Karpas-422 (cell line): ENCODE data around the gene FBXL22. TPM values are rescaled to one million over a fixed set of nuclear protein-coding genes. Genes with fewer than 3 reads are reported as not detected.

Experiments used
- DNase-seq: peaks from one replicate; pipeline ENCODE4 v3.0.0-alpha.2; 2015
- H2AFZ ChIP-seq: fragments of 200-600 bp; sonication (generic); 2 replicates; pipeline ENCODE4 v1.6.1; 2014; ENCODE audit warnings: antibody characterized with exemption, low read length, mixed read lengths
- H3K27ac ChIP-seq: fragments of 200-600 bp; sonication (generic); 2 replicates; pipeline ENCODE4 v1.5.1; 2014; ENCODE audit warnings: mild to moderate bottlenecking, low read length, moderate library complexity
- H3K27me3 ChIP-seq: fragments of 200-600 bp; sonication (generic); 2 replicates; pipeline ENCODE4 v1.6.1; 2014; ENCODE audit warnings: low read length, mixed read lengths
- H3K36me3 ChIP-seq: fragments of 200-600 bp; sonication (generic); 2 replicates; pipeline ENCODE4 v1.6.1; 2014; ENCODE audit warnings: low read length, mixed read lengths; ENCODE audit not compliant: insufficient read depth
- H3K4me1 ChIP-seq: fragments of 200-600 bp; sonication (generic); 2 replicates; pipeline ENCODE4 v1.6.1; 2014; ENCODE audit warnings: mild to moderate bottlenecking, low read length, mixed read lengths
- H3K4me2 ChIP-seq: fragments of 200-600 bp; sonication (generic); 2 replicates; pipeline ENCODE4 v1.6.1; 2014; ENCODE audit warnings: low read length, low read depth, mild to moderate bottlenecking; ENCODE audit not compliant: poor library complexity, severe bottlenecking
- H3K4me3 ChIP-seq: fragments of 200-600 bp; sonication (generic); 2 replicates; pipeline ENCODE4 v1.5.1; 2014; ENCODE audit warnings: mild to moderate bottlenecking, antibody characterized with exemption, low read length, mixed read lengths
- H3K79me2 ChIP-seq: fragments of 200-600 bp; sonication (generic); 2 replicates; pipeline ENCODE4 v1.6.1; 2014; ENCODE audit warnings: mild to moderate bottlenecking, low read length, mixed read lengths
- H3K9ac ChIP-seq: fragments of 200-600 bp; sonication (generic); 2 replicates; pipeline ENCODE4 v1.6.0; 2014; ENCODE audit warnings: low read length
- H3K9me2 ChIP-seq: fragments of 200-600 bp; sonication (generic), shearing (Covaris generic); replicated peaks from 2 replicates; pipeline ENCODE4 v1.6.0; 2014; ENCODE audit warnings: mild to moderate bottlenecking, low read length, moderate library complexity; ENCODE audit not compliant: insufficient read depth
- H3K9me3 ChIP-seq: fragments of 300-700, 200-600 bp; sonication (generic); 2 replicates; pipeline ENCODE4 v1.6.1; 2014; ENCODE audit warnings: low read length, mixed read lengths
- H4K20me1 ChIP-seq: fragments of 200-600 bp; sonication (generic); 2 replicates; pipeline ENCODE4 v1.6.1; 2014; ENCODE audit warnings: mild to moderate bottlenecking, antibody characterized with exemption, low read length, low read depth; ENCODE audit not compliant: insufficient read depth
- total RNA-seq: library from RNA; depleted of rRNA; stranded (reverse); fragments of >200 nt; shearing (Covaris generic); gene quantifications from 2 replicates; pipeline ENCODE4 v1.2.3, GENCODE V29; 2014; ENCODE audit warnings: low replicate concordance

FBXL22 gene
- total RNA-seq, 1 experiment from 2014 or later, result 0.15 TPM

- H3K9ac ChIP-seq, result no peak overlapping the region
- peaks cover 58% of the 10 kb centered on the region for H3K4me1 ChIP-seq
- H3K9me3 ChIP-seq, result no peaks in the 10 kb centered on the region
- no peaks in the 10 kb centered on the region for H3K27me3 ChIP-seq
- no peak overlapping the region for H3K27ac ChIP-seq
- DNase-seq, result no peak
- H3K9me2 ChIP-seq, result no peaks in the 10 kb centered on the region
- peaks cover 11% of the 10 kb centered on the region; the same call in 1 of the 2 replicates for H3K36me3 ChIP-seq
- H3K79me2 ChIP-seq, result peaks cover 17% of the 10 kb centered on the region
- H2AFZ ChIP-seq, result no peak overlapping the region
- no peaks in the 10 kb centered on the region for H4K20me1 ChIP-seq
- no peak overlapping the region for H3K4me3 ChIP-seq
- no peak overlapping the region for H3K4me2 ChIP-seq
Observed at GRCh38 chr15:63597821-63598220, 634 bp downstream of the FBXL22 start.

DNA sequence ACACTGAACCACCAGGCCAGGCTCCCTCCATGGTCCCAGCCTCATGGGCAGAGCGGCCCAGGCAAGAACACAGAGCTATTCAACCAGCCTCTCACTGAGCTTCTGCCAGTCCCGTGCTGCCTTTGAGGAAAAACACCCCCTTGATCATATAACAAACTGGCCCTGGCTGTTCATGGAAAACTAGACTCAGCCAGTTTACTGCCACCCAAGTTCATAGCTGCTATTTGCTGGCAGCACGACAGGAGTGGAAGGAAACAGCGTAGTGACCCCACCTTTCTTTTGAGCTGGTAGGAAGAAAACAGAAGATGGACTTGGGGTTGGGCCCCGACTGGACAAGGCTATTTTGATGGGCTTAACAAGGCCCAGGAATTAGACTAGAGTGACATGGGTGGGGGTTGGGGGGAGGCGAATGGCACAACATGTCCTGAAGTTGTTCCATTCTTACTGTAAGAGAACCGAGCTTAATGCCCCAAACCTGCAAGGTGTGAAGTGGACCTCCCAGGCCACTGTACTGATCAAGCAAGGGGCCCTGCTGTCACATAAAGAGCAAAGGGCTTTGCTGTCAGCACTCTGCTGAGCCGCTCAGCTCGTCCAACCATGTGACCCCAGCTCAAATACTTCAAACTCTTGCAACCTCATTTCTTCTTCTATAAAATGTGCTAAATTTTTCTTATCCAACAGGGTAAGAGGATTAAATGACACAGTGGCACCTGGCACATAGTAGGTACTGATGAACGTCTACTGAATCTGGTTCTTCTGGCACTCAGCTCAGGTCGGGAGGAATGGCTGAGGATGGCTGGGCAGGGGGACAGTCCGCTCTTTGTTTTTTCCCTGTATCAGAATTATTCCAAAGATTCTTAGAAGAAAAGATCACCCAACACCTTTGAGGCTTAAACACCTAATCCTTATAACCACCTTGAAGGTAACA is 1.6 kb downstream of the FBXL22 start:
- H3K4me3 ChIP-seq, result peak overlapping the region; percentile 90; the same call in 1 of the 2 replicates
- peaks cover 4% of the 10 kb centered on the region; the same call in 1 of the 2 replicates for H4K20me1 ChIP-seq
- DNase-seq, result no peak
- peak overlapping the region; percentile 13; the same call in 1 of the 2 replicates for H3K27ac ChIP-seq
- no peak overlapping the region for H3K9ac ChIP-seq
- no peak overlapping the region for H2AFZ ChIP-seq
- no peaks in the 10 kb centered on the region for H3K9me3 ChIP-seq
- peaks cover 8% of the 10 kb centered on the region; the same call in 1 of the 2 replicates for H3K36me3 ChIP-seq
- H3K4me1 ChIP-seq, result peaks cover 68% of the 10 kb centered on the region
- peak overlapping the region; percentile 73 for H3K4me2 ChIP-seq
- no peaks in the 10 kb centered on the region for H3K9me2 ChIP-seq
- H3K79me2 ChIP-seq, result peaks cover 17% of the 10 kb centered on the region
- H3K27me3 ChIP-seq, result no peaks in the 10 kb centered on the region

DNA sequence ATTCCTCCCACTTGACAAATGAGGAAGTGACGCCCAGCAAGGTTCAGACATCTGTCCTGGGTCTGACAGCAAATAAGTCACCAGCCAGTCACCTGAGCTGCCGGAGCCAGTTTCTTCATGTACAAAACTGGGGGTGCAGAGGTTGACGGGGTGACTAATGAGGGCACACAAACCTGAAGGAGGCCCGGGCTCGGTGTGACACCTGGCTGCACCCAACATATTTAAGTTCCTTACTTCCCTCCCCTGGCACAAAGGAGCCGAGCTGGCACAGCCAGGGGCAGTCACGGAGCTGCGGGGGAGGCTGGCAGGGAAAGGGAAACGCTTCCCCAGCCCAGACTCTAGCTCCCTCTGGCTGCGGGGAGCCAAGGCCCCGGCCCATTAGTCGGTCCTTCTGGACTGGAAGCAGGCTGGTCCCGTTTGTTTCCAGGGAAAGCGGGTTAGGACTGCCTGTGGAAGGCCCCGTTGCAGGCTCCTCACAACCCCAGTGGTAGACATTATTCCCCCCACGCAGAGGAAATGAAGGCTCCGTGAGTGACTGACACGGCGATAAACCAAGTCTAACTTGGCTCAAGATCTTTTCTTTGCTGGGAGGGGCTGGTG is 2.3 kb downstream of the FBXL22 start:
- H2AFZ ChIP-seq, result no peak overlapping the region

DNA sequence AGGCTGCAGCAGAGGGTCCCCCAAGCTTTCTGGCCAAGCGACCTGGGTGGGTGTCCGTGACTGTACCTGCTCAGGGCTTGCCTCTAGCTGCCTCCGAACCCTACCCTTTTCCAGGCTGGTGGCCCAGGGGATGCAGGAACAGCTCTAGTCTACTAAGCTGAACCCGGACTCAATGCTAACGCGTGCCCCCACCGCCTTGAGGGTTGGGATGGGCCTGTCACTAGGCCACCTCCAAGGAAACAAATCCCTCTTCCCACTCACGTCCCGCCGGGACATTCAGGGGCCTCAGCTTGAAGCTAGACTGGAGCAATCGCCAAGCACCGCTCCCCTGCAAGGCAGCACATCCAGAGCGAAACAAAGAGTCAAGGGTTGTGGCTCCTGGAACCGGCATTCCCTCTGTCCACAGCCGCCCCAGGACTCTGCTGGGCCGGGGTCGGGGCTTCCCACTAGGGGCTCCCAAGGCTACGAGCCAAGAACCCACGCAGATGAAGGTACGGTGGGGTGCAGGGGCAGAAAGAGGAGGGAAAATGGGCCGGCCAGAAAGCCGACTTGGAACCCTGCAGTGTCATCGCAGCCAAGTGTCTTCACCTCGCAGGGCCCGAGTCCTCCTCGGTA is 2.9 kb downstream of the FBXL22 start:
- peaks cover 81% of the 10 kb centered on the region for H3K4me1 ChIP-seq
- peak overlapping the region; percentile 73 for H3K4me2 ChIP-seq
- H3K27me3 ChIP-seq, result no peaks in the 10 kb centered on the region
- H3K79me2 ChIP-seq, result peaks cover 17% of the 10 kb centered on the region
- H3K36me3 ChIP-seq, result no peaks in the 10 kb centered on the region
- H3K9ac ChIP-seq, result peak overlapping the region; percentile 91
- no peak for DNase-seq
- peak overlapping the region; percentile 88 for H3K27ac ChIP-seq
- H3K9me2 ChIP-seq, result no peaks in the 10 kb centered on the region
- H4K20me1 ChIP-seq, result peaks cover 7% of the 10 kb centered on the region; the same call in 1 of the 2 replicates
- no peaks in the 10 kb centered on the region for H3K9me3 ChIP-seq
- H3K4me3 ChIP-seq, result peak overlapping the region; percentile 90
- peak overlapping the region; percentile 48; the same call in 1 of the 2 replicates for H2AFZ ChIP-seq

More for the DNA sequence above, 2.3 kb downstream of the FBXL22 start:
- Histone ChIP-seq H3K9ac (peak overlapping the region; percentile 91), H3K79me2 (peaks cover 17% of the 10 kb centered on the region), H3K4me1 (peaks cover 75% of the 10 kb centered on the region), H3K36me3 (peaks cover 1% of the 10 kb centered on the region; the same call in 1 of the 2 replicates), H3K9me2 (no peaks in the 10 kb centered on the region), H3K27me3 (no peaks in the 10 kb centered on the region), H3K9me3 (no peaks in the 10 kb centered on the region), H3K27ac (peak overlapping the region; percentile 88), H4K20me1 (peaks cover 7% of the 10 kb centered on the region; the same call in 1 of the 2 replicates), H3K4me3 (peak overlapping the region; percentile 90), H3K4me2 (peak overlapping the region; percentile 73)
- DNase-seq, result peak; percentile 81

GRCh38 chr15:63600616-63601025 is 3.4 kb downstream of the FBXL22 start:
- H3K4me1 ChIP-seq, result peaks cover 85% of the 10 kb centered on the region
- H3K9me2 ChIP-seq, result no peaks in the 10 kb centered on the region
- peaks cover 7% of the 10 kb centered on the region; the same call in 1 of the 2 replicates for H4K20me1 ChIP-seq
- H3K27ac ChIP-seq, result peak overlapping the region; percentile 88
- H3K36me3 ChIP-seq, result no peaks in the 10 kb centered on the region
- H3K27me3 ChIP-seq, result no peaks in the 10 kb centered on the region
- no peaks in the 10 kb centered on the region for H3K9me3 ChIP-seq
- peak overlapping the region; percentile 90 for H3K4me3 ChIP-seq
- H3K79me2 ChIP-seq, result peaks cover 17% of the 10 kb centered on the region
- peak overlapping the region; percentile 48; the same call in 1 of the 2 replicates for H2AFZ ChIP-seq
- DNase-seq, result peak; percentile 96
- peak overlapping the region; percentile 91 for H3K9ac ChIP-seq
- H3K4me2 ChIP-seq, result peak overlapping the region; percentile 73

DNA sequence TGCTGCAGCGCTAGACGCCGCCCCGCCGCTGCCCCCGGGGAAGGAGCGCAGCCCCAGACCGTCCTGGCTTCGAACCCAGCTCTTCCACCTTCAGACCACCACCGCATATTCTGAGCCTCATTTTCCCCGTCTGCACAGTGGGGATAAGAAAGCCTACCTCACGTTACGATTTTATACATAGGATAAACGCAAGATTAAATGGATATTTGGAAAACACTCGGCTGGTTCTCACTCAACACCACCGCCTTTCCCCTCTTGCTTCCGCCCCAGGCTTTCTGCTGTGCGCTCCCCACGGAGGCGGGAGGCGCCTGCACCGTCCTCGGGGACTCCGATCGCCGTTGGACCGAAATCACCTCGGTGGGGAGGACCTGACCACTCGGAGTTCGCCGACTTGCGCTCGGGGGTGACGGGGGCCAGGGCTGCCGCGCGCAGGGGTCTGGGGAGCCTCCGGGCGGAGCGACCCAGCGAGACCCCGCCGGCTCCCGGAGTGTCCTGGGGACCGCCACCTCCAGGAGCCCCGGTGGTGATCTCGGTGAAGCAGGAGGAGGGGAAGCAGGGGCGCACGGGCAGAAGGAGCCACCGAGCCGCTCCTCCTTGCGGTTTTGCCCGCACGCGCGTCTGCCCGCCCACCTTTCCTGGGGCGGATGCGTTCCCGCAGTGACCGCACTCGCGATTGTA is 4.0 kb downstream of the FBXL22 start:
- Histone ChIP-seq H3K4me2 (peak overlapping the region; percentile 73), H4K20me1 (peaks cover 7% of the 10 kb centered on the region; the same call in 1 of the 2 replicates), H3K9ac (peak overlapping the region; percentile 78), H2AFZ (peak overlapping the region; percentile 63; the same call in 1 of the 2 replicates), H3K9me3 (no peaks in the 10 kb centered on the region), H3K27ac (peak overlapping the region; percentile 79), H3K79me2 (peaks cover 15% of the 10 kb centered on the region), H3K9me2 (no peaks in the 10 kb centered on the region), H3K36me3 (no peaks in the 10 kb centered on the region), H3K27me3 (no peaks in the 10 kb centered on the region), H3K4me3 (peak overlapping the region; percentile 90), H3K4me1 (peaks cover 83% of the 10 kb centered on the region)
- DNase-seq, result no peak

- peak overlapping the region; percentile 90 for H3K4me3 ChIP-seq
- H3K27me3 ChIP-seq, result no peaks in the 10 kb centered on the region
- H3K9me2 ChIP-seq, result no peaks in the 10 kb centered on the region
- DNase-seq, result peak; percentile 78
- peak overlapping the region; percentile 78 for H3K9ac ChIP-seq
- H2AFZ ChIP-seq, result no peak overlapping the region
- peak overlapping the region; percentile 79 for H3K27ac ChIP-seq
- H3K4me1 ChIP-seq, result peaks cover 78% of the 10 kb centered on the region
- peaks cover 7% of the 10 kb centered on the region; the same call in 1 of the 2 replicates for H4K20me1 ChIP-seq
- peak overlapping the region; percentile 73 for H3K4me2 ChIP-seq
- no peaks in the 10 kb centered on the region for H3K36me3 ChIP-seq
- H3K79me2 ChIP-seq, result peaks cover 11% of the 10 kb centered on the region
- no peaks in the 10 kb centered on the region for H3K9me3 ChIP-seq
Observed at GRCh38 chr15:63601704-63602185, 4.6 kb downstream of the FBXL22 start.
